ENCODE results near the gene MMP25.

Gene MMP25

GRCh38 chr16:3089717-3090592 lies 43.6 kb downstream of the MMP25 start:
- no peak for DNase-seq

GRCh38 chr16:3091551-3091950 lies 45.2 kb downstream of the MMP25 start:
- no peak for DNase-seq

GRCh38 chr16:3092501-3092941 lies 46.2 kb downstream of the MMP25 start:
- DNase-seq = no peak

GRCh38 chr16:3094289-3095027 lies 48.1 kb downstream of the MMP25 start:
- no peak for DNase-seq

GRCh38 chr16:3095869-3096268 lies 49.5 kb downstream of the MMP25 start:
- no peak for DNase-seq

- no peak for DNase-seq
Observed at GRCh38 chr16:3096362-3096761, 50.0 kb downstream of the MMP25 start.

- DNase-seq = no peak
Observed at GRCh38 chr16:3097266-3097665, 50.9 kb downstream of the MMP25 start.

GRCh38 chr16:3098459-3099394 lies 52.4 kb downstream of the MMP25 start, which contains the start of gene ZSCAN10:
ZSCAN10 (minus strand) TSS chr16:3099294; CDS start chr16:3092937, 6,357 bp downstream.
- no peak for DNase-seq

GRCh38 chr16:3099395-3099731 lies 53.0 kb downstream of the MMP25 start:
- DNase-seq = no peak

- DNase-seq = peak in 38 of 56 donors; percentile 4 to 73 (median 32)
Observed at GRCh38 chr16:3099732-3100499, 53.6 kb downstream of the MMP25 start.

GRCh38 chr16:3101018-3101840 lies 54.9 kb downstream of the MMP25 start:
- DNase-seq = peak in 1 of 56 donors; percentile 11

GRCh38 chr16:3101841-3102470 lies 55.6 kb downstream of the MMP25 start:
- no peak for DNase-seq

- DNase-seq = peak; percentile 30 to 94 (median 79)
Observed at GRCh38 chr16:3106205-3106928, 60.0 kb downstream of the MMP25 start.
